C4-2B (cell line): ENCODE data around the gene RGS16.

Source experiments
- CTCF ChIP-seq: fragments of 450-650 bp; conservative IDR thresholded peaks from 2 replicates; pipeline ENCODE4 v1.5.1; 2017; ENCODE audit warnings: mild to moderate bottlenecking
- ZFX ChIP-seq: fragments of 450-650 bp; IDR thresholded peaks from 2 replicates; pipeline ENCODE4 v1.6.1; 2017

DNA sequence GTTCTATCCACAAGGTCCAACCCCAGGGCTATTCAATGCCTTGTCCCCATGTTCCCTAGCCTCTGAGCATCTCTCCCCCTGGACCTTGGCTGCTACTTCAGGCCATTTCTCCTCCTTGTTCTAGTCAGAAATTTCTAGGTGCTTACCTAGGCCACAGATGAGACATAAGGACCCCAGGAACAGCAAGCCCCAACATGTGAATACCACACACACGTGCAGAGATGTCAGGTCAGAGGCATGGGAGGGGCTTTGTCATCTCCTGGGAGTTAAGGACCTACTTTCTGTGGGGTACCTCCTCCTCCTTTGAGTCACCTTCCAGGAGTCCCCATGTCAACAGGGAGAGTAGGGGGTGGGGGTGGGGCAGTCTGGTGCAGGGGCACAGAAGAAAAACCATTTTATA is 7.1 kb upstream of the RGS16 start:
- TF ChIP-seq CTCF (no peak), ZFX (no peak)
